HG02943 (cell line): ENCODE results near the gene NMBR.
"Not testable (repeated sequence)": the region's sequence is repeated elsewhere in the genome, so short reads cannot be mapped to it uniquely, and the experiment has no call there.

ENCODE experiments used
- ATAC-seq: cut with Tn5 transposase; IDR thresholded peaks from one replicate; pipeline ENCODE4 v1.9.1; 2021; ENCODE audit warnings: mild to moderate bottlenecking, low read depth, moderate library complexity; ENCODE audit not compliant: unreplicated experiment

NMBR gene

GRCh38 chr6:142155895-142156757, 9.2 kb upstream of the NMBR start:
- no peak for ATAC-seq

DNA sequence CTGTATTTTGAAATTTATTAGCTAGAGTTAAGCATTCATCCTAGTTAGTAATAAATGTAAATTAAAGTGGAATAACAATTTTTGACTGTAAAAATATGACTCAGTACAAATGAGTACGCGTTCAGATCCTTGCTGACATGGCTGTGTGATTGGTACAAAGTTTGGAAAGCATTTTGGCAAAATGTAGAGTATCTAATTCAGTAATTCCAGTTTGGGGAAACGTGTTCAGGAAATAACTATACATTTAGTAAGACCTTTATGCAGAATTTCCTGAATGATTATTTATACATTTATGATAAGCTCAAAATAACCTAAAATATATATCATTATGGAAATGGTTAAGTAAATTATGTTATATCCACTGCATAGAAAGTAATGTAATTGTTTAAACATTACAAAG, 8.2 kb upstream of the NMBR start:
- no peak for ATAC-seq

GRCh38 chr6:142154336-142154735, 7.4 kb upstream of the NMBR start:
- ATAC-seq: no peak

- ATAC-seq: no peak
These were observed 6.3 kb upstream of the NMBR start for GRCh38 chr6:142153196-142153595.

GRCh38 chr6:142152746-142153145, 5.8 kb upstream of the NMBR start:
- no peak for ATAC-seq

DNA sequence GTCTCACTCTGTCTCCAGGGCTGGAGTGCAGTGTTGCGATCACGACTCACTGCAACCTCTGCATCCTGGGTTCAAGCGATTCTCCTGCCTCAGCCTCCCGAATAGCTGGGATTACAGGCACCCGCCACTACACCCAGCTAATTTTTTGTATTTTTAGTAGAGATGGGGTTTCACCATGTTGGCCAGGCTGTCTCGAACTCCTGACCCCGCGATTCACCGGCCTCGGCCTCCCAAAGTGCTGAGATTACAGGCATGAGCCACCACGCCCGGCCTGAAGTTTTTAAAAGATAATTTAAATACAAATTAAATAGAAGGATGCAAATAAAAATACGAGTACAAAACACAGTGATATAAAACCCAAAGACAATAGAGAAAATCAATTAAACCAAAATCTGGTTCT, 5.4 kb downstream of the NMBR start:
- not testable (repeated sequence) for ATAC-seq

GRCh38 chr6:142138876-142139275, 8.0 kb downstream of the NMBR start:
- no peak for ATAC-seq

- no peak for ATAC-seq
These were observed 14.3 kb downstream of the NMBR start, which contains the start of gene GJE1 for GRCh38 chr6:142132625-142133024. TSS of gene GJE1 (plus strand) at chr6:142132925. CDS start at chr6:142133159, 234 bp downstream.

GRCh38 chr6:142130814-142131213, 16.1 kb downstream of the NMBR start:
- no peak for ATAC-seq

- ATAC-seq: no peak
These were observed 25.6 kb downstream of the NMBR start for GRCh38 chr6:142121342-142121741.

- ATAC-seq: no peak
These were observed 28.0 kb downstream of the NMBR start for GRCh38 chr6:142118925-142119324.

GRCh38 chr6:142118328-142118727, 28.6 kb downstream of the NMBR start:
- ATAC-seq: no peak

DNA sequence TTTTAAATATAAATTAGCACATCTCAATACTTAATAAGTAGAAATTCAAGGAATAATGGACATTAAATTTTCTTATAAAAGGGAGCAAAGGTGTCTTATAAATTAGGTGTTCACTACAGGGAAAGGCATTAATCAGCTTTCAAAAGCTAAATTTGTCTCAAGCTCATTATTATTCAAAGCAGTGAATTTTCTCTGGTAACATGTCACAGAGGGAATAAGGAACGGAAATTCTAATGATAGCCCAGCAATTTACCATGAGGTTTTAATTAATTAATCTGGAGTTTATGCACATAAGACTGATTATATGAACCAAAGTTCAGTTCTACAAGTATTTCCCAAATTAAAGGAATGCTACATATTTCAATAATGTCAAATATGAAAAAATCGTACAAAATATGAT, 29.6 kb downstream of the NMBR start:
- ATAC-seq: no peak

- no peak for ATAC-seq
These were observed 34.4 kb downstream of the NMBR start for GRCh38 chr6:142112451-142113061.

DNA sequence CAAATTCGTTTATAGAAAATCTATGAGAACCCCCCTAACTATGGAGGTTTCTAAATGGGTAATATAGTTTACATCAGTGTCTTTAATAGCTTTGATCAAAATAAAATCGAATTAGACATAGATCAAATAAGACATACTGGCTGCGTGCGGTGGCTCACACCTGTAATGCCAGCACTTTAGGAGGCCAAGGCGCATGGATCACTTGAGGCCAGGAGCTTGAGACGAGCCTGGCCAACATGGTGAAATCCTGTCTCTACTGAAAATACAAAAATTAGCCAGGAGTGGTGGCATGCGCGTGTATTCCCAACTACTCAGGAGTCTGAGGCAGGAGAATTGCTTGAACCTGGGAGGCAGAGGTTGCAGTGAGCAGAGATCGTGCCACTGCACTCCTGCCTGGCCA, 36.1 kb downstream of the NMBR start:
- ATAC-seq: not testable (repeated sequence)

GRCh38 chr6:142104820-142105219, 42.1 kb downstream of the NMBR start:
- ATAC-seq: not testable (repeated sequence)

GRCh38 chr6:142088858-142089216, 58.1 kb downstream of the NMBR start:
- no peak for ATAC-seq

GRCh38 chr6:142087950-142088857, 58.7 kb downstream of the NMBR start:
- no peak for ATAC-seq

- ATAC-seq: no peak
These were observed 67.8 kb downstream of the NMBR start for GRCh38 chr6:142079130-142079529.

DNA sequence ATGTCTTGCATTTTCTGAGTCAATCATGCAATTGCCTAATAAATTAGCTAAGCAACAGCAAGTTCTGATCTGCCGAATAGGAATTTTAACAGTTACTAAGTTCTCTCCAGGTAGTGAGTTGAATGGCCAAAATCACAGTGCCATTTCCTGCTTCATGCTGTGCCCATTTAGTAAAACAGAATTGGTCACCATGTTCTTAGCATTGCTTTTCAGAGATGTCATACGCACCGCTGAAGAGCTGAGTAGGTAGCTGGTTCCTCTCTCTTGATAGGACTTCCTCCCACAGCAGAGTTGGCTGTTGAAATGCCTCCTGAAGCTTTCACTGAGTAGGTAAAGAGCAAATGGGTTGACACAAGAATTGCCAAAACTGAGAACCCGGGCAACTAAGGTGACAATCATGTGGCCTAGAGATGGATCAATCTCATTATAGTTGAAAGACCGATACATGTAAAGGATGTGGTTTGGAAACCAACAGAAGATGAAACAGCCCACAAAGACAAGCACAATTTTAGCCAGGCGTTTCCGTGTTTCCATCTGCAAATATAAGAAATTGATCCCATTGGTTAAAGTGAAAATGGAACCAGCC, 71.3 kb downstream of the NMBR start:
- ATAC-seq: no peak

DNA sequence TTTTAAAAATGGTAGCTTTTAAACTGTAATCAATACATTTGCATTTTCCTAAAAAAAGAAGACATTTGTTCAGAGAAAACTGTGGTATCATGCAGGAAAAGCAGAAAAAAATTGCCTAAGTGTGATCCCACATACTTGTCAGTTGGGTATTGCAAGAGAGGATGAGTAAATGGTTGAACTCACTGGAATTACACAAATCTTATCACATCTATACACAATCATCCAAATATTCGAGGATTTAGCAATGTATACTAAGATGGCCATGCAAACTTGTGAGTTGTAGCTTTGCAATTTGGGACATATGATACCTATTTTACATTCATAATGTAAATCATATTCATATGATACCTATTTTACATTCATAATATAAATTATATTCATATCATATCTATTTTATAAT, 72.4 kb downstream of the NMBR start:
- ATAC-seq: no peak
